ENCODE results near the gene KAZN.

KAZN gene

GRCh38 chr1:14946684-14947238 lies 348.3 kb downstream of the KAZN start:
- peak overlapping the region; percentile 81 for H3K4me2 ChIP-seq (ENCODE audit: low read length)
- H3K36me3 ChIP-seq (ENCODE audit: insufficient read depth, low read length) = no peaks in the 10 kb centered on the region
- H3K27me3 ChIP-seq (ENCODE audit: control insufficient read depth, insufficient read depth, low read length) = no peaks in the 10 kb centered on the region
- H3K9me3 ChIP-seq (replicated peaks; ENCODE audit: low read length) = no peaks in the 10 kb centered on the region
- peak overlapping the region; percentile 67 for H3K4me3 ChIP-seq (ENCODE audit: low read length)
- H3K4me1 ChIP-seq (ENCODE audit: control insufficient read depth, insufficient read depth, low read length) = peaks cover 59% of the 10 kb centered on the region
- peak overlapping the region; percentile 87 for H3K9ac ChIP-seq (ENCODE audit: low read depth, low read length)

- peak overlapping the region; percentile 67 for H3K4me3 ChIP-seq (ENCODE audit: low read length)
- H3K9ac ChIP-seq (ENCODE audit: low read depth, low read length) = peak overlapping the region; percentile 87
- H3K9me3 ChIP-seq (replicated peaks; ENCODE audit: low read length) = no peaks in the 10 kb centered on the region
- H3K4me2 ChIP-seq (ENCODE audit: low read length) = peak overlapping the region; percentile 81
- no peaks in the 10 kb centered on the region for H3K27me3 ChIP-seq (ENCODE audit: control insufficient read depth, insufficient read depth, low read length)
- peaks cover 53% of the 10 kb centered on the region for H3K4me1 ChIP-seq (ENCODE audit: control insufficient read depth, insufficient read depth, low read length)
- H3K36me3 ChIP-seq (ENCODE audit: insufficient read depth, low read length) = no peaks in the 10 kb centered on the region
Measured at GRCh38 chr1:14947421-14947820, 348.9 kb downstream of the KAZN start.

- Histone ChIP-seq H3K36me3 (ENCODE audit: insufficient read depth, low read length) (no peaks in the 10 kb centered on the region), H3K4me2 (ENCODE audit: low read length) (peak overlapping the region; percentile 81), H3K9me3 (replicated peaks; ENCODE audit: low read length) (no peaks in the 10 kb centered on the region), H3K4me1 (ENCODE audit: control insufficient read depth, insufficient read depth, low read length) (peaks cover 49% of the 10 kb centered on the region), H3K27me3 (ENCODE audit: control insufficient read depth, insufficient read depth, low read length) (no peaks in the 10 kb centered on the region), H3K4me3 (ENCODE audit: low read length) (no peak overlapping the region), H3K9ac (ENCODE audit: low read depth, low read length) (peak overlapping the region; percentile 87)
Measured at GRCh38 chr1:14948112-14948652, 349.7 kb downstream of the KAZN start.

GRCh38 chr1:14949270-14949835 lies 350.9 kb downstream of the KAZN start:
- Histone ChIP-seq H3K9me3 (replicated peaks; ENCODE audit: low read length) (no peaks in the 10 kb centered on the region), H3K4me2 (ENCODE audit: low read length) (no peak overlapping the region), H3K36me3 (ENCODE audit: insufficient read depth, low read length) (peaks cover 4% of the 10 kb centered on the region), H3K9ac (ENCODE audit: low read depth, low read length) (no peak overlapping the region), H3K27me3 (ENCODE audit: control insufficient read depth, insufficient read depth, low read length) (no peaks in the 10 kb centered on the region), H3K4me3 (ENCODE audit: low read length) (no peak overlapping the region), H3K4me1 (ENCODE audit: control insufficient read depth, insufficient read depth, low read length) (peaks cover 44% of the 10 kb centered on the region)

GRCh38 chr1:14949836-14950713 lies 351.6 kb downstream of the KAZN start:
- Histone ChIP-seq H3K27me3 (ENCODE audit: control insufficient read depth, insufficient read depth, low read length) (no peaks in the 10 kb centered on the region), H3K9ac (ENCODE audit: low read depth, low read length) (no peak overlapping the region), H3K4me3 (ENCODE audit: low read length) (no peak overlapping the region), H3K9me3 (replicated peaks; ENCODE audit: low read length) (no peaks in the 10 kb centered on the region), H3K4me2 (ENCODE audit: low read length) (no peak overlapping the region), H3K36me3 (ENCODE audit: insufficient read depth, low read length) (peaks cover 4% of the 10 kb centered on the region), H3K4me1 (ENCODE audit: control insufficient read depth, insufficient read depth, low read length) (peaks cover 38% of the 10 kb centered on the region)

GRCh38 chr1:14951766-14952165 lies 353.3 kb downstream of the KAZN start:
- H3K4me1 ChIP-seq (ENCODE audit: control insufficient read depth, insufficient read depth, low read length) = peaks cover 22% of the 10 kb centered on the region

GRCh38 chr1:14952626-14953314 lies 354.3 kb downstream of the KAZN start:
- no peaks in the 10 kb centered on the region for H3K27me3 ChIP-seq (ENCODE audit: control insufficient read depth, insufficient read depth, low read length)
- no peaks in the 10 kb centered on the region for H3K9me3 ChIP-seq (replicated peaks; ENCODE audit: low read length)
- H3K4me1 ChIP-seq (ENCODE audit: control insufficient read depth, insufficient read depth, low read length) = peaks cover 12% of the 10 kb centered on the region
- peaks cover 8% of the 10 kb centered on the region for H3K36me3 ChIP-seq (ENCODE audit: insufficient read depth, low read length)
- H3K9ac ChIP-seq (ENCODE audit: low read depth, low read length) = no peak overlapping the region
- H3K4me3 ChIP-seq (ENCODE audit: low read length) = no peak overlapping the region
- H3K4me2 ChIP-seq (ENCODE audit: low read length) = no peak overlapping the region

More at GRCh38 chr1:14951766-14952165, 353.3 kb downstream of the KAZN start:
- Histone ChIP-seq H3K36me3 (ENCODE audit: insufficient read depth, low read length) (peaks cover 4% of the 10 kb centered on the region), H3K4me2 (ENCODE audit: low read length) (no peak overlapping the region), H3K4me3 (ENCODE audit: low read length) (no peak overlapping the region), H3K27me3 (ENCODE audit: control insufficient read depth, insufficient read depth, low read length) (no peaks in the 10 kb centered on the region), H3K9ac (ENCODE audit: low read depth, low read length) (no peak overlapping the region), H3K9me3 (replicated peaks; ENCODE audit: low read length) (no peaks in the 10 kb centered on the region)

GRCh38 chr1:14954210-14954609 lies 355.7 kb downstream of the KAZN start:
- no peak overlapping the region for H3K9ac ChIP-seq (ENCODE audit: low read depth, low read length)
- peaks cover 8% of the 10 kb centered on the region for H3K36me3 ChIP-seq (ENCODE audit: insufficient read depth, low read length)
- no peak overlapping the region for H3K4me2 ChIP-seq (ENCODE audit: low read length)
- no peaks in the 10 kb centered on the region for H3K9me3 ChIP-seq (replicated peaks; ENCODE audit: low read length)
- H3K4me1 ChIP-seq (ENCODE audit: control insufficient read depth, insufficient read depth, low read length) = peaks cover 11% of the 10 kb centered on the region
- H3K4me3 ChIP-seq (ENCODE audit: low read length) = no peak overlapping the region
- H3K27me3 ChIP-seq (ENCODE audit: control insufficient read depth, insufficient read depth, low read length) = no peaks in the 10 kb centered on the region

GRCh38 chr1:14954930-14955329 lies 356.4 kb downstream of the KAZN start:
- Histone ChIP-seq H3K4me2 (ENCODE audit: low read length) (no peak overlapping the region), H3K36me3 (ENCODE audit: insufficient read depth, low read length) (peaks cover 8% of the 10 kb centered on the region), H3K4me1 (ENCODE audit: control insufficient read depth, insufficient read depth, low read length) (peaks cover 11% of the 10 kb centered on the region), H3K9ac (ENCODE audit: low read depth, low read length) (no peak overlapping the region), H3K27me3 (ENCODE audit: control insufficient read depth, insufficient read depth, low read length) (no peaks in the 10 kb centered on the region), H3K4me3 (ENCODE audit: low read length) (no peak overlapping the region), H3K9me3 (replicated peaks; ENCODE audit: low read length) (no peaks in the 10 kb centered on the region)

GRCh38 chr1:14955402-14955801 lies 356.9 kb downstream of the KAZN start:
- H3K9ac ChIP-seq (ENCODE audit: low read depth, low read length) = no peak overlapping the region
- H3K4me1 ChIP-seq (ENCODE audit: control insufficient read depth, insufficient read depth, low read length) = peaks cover 11% of the 10 kb centered on the region
- H3K36me3 ChIP-seq (ENCODE audit: insufficient read depth, low read length) = peaks cover 8% of the 10 kb centered on the region
- H3K4me3 ChIP-seq (ENCODE audit: low read length) = no peak overlapping the region
- no peak overlapping the region for H3K4me2 ChIP-seq (ENCODE audit: low read length)
- no peaks in the 10 kb centered on the region for H3K9me3 ChIP-seq (replicated peaks; ENCODE audit: low read length)
- H3K27me3 ChIP-seq (ENCODE audit: control insufficient read depth, insufficient read depth, low read length) = no peaks in the 10 kb centered on the region

- peaks cover 11% of the 10 kb centered on the region for H3K4me1 ChIP-seq (ENCODE audit: control insufficient read depth, insufficient read depth, low read length)
- no peaks in the 10 kb centered on the region for H3K27me3 ChIP-seq (ENCODE audit: control insufficient read depth, insufficient read depth, low read length)
- H3K9ac ChIP-seq (ENCODE audit: low read depth, low read length) = no peak overlapping the region
- no peak overlapping the region for H3K4me2 ChIP-seq (ENCODE audit: low read length)
- H3K9me3 ChIP-seq (replicated peaks; ENCODE audit: low read length) = no peaks in the 10 kb centered on the region
- no peak overlapping the region for H3K4me3 ChIP-seq (ENCODE audit: low read length)
- peaks cover 12% of the 10 kb centered on the region for H3K36me3 ChIP-seq (ENCODE audit: insufficient read depth, low read length)
Measured at GRCh38 chr1:14955976-14956375, 357.5 kb downstream of the KAZN start.

Measured in skeletal muscle satellite cell (primary cell).